GM21528 (cell line): ENCODE results near the gene OBI1.
A peak's percentile ranks its signal among the peaks of the same experiment; 100 is the strongest.

Experiments
- ATAC-seq: cut with Tn5 transposase; IDR thresholded peaks from one replicate; pipeline ENCODE4 v1.9.1; 2021; ENCODE audit warnings: mild to moderate bottlenecking, moderate library complexity; ENCODE audit not compliant: unreplicated experiment, low FRiP score

The OBI1 gene, protein sequence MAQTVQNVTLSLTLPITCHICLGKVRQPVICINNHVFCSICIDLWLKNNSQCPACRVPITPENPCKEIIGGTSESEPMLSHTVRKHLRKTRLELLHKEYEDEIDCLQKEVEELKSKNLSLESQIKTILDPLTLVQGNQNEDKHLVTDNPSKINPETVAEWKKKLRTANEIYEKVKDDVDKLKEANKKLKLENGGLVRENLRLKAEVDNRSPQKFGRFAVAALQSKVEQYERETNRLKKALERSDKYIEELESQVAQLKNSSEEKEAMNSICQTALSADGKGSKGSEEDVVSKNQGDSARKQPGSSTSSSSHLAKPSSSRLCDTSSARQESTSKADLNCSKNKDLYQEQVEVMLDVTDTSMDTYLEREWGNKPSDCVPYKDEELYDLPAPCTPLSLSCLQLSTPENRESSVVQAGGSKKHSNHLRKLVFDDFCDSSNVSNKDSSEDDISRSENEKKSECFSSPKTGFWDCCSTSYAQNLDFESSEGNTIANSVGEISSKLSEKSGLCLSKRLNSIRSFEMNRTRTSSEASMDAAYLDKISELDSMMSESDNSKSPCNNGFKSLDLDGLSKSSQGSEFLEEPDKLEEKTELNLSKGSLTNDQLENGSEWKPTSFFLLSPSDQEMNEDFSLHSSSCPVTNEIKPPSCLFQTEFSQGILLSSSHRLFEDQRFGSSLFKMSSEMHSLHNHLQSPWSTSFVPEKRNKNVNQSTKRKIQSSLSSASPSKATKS

DNA sequence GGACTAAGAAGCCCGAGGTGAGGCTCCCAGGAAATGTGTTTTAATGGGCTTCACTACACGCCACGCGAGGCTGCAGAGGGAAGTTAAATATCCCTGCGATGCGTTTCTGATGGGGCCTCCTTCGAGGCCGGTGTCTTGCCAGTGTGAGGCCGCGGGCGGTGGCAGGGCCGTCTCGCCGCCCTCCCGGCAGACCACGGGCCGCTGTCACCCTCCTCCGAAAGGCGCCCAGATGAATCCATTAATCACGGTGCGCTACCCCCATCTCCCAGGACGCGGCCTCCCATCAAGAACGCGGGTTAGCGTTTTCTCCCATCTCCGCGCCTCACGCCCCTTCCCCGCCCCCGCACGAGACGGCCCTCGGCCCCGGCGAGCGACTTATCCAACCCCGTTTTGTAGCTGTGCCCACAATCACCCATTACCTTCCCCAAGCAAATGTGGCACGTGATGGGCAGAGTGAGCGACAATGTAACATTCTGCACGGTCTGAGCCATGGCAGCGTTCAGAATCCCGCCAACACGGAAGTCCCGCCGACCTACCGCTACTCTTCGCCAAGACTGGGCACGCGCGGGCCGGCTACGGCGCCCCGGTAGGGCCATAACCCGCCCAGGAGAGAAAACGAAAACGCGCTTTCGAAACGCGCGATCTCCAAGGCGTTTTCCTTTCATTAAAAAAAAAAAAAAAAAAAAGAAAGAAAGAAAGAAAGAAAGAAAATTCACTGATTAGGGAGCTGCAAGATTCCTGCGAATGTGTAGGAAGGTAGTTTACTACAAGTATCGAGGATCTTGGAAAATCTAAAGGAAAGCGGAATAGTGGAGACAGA, at the start of gene OBI1:
Gene OBI1 (minus strand): TSS at position 526 of the 820 bp plus-strand sequence. CDS start 35 bp downstream, at position 491.
- peak; percentile 85 for ATAC-seq

DNA sequence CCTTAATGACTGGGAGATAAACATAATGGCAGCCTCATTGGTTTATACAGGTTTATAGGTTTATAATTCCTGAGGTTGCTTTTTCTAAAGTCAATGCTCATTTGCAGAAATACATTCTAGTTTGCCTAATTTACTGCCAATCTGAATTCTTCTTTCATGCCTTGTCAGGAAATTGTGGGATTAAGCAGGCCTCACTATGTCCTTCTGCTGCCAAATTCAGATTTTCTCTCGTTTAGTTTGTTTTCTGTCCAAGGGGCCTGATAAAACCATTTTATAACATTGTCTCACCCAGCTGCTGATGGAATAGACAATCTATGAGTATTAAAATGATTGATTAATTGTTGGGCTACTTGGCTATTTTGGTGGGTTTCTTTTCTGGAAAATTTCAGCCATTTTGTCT, 42.4 kb upstream of the OBI1 start:
- no peak for ATAC-seq

- no peak for ATAC-seq
Observed at GRCh38 chr13:78700121-78700910, 41.4 kb upstream of the OBI1 start.

DNA sequence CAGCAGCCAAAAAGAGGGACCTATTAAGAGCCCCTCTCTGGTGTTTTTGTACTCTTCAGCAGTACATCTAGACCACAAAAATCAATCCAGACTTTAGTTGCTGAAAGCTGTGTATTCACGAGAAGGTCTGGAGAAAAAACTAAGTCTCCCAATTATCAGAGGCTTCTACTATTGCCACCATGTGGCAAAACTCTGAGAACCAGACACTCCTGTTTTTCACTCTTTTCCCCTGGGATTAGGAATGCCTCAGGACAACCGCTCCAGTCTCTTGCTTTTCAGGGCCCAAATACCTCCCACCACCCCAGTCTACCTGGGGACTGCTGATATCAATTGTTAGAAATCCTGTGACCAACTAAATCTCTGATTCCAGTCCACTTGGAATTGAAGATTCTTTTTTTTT, 30.1 kb upstream of the OBI1 start:
- ATAC-seq, result no peak

- no peak for ATAC-seq
Observed at GRCh38 chr13:78686461-78686860, 27.5 kb upstream of the OBI1 start.

- ATAC-seq, result no peak
Observed at GRCh38 chr13:78680576-78681350, 21.8 kb upstream of the OBI1 start.

- ATAC-seq, result no peak
Observed at GRCh38 chr13:78680115-78680561, 21.2 kb upstream of the OBI1 start.

- no peak for ATAC-seq
Observed at GRCh38 chr13:78679329-78679728, 20.4 kb upstream of the OBI1 start.

DNA sequence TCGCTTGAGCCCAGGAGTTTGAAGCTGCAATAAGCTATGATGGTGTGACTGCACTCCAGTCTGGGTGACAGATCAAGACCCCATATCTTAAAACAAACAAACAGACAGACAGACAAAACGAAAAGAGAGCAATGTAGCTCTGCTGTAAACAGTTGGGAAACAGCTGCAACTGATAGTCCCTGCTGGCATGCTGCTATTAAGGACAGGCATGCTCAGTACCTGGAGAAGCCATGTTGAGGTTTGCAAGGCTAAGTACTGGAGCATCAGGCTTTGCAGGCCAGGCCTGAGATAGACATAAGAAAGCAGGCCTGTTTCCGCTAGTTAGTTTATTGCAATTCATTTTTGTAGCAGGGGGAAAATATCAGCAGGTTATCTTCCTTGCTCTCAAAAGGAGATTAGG, 16.2 kb upstream of the OBI1 start:
- no peak for ATAC-seq

DNA sequence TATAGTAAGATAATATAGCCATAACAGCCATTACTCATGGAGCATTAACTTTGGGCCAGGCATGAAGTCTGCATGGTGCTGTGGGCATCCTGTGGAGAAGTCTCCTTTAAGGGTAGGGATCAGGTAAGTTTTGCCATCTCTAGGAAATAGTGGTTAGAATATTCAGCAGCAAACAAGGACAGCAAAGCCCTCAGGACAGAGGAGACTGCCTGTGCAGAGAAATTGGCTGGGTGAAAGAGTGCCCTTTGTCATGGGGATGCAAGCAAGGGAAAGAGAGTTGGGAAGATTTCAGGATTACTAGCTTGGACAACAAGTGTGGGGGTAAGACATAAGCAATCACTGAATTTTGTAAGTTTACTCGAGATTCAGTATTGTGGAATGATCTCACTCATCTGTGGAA, 15.7 kb upstream of the OBI1 start:
- no peak for ATAC-seq

DNA sequence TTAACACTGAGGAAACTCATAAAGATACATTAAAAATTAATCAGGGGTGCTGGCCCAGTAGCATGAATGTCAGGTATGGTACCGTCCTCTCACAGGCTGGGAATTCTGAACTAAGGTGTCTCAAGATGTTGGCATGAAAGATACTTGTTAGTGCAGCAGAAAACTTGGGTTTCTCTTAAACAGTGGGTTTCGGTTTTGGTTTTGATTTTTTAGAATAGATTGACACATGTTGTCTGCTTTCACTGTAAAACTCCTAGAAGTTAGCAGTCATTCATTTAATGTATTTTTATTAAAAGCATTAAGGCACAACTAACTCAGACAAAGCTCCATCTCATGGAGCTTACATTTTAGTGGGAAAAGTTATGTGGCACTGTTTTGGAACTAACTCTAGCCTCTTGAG, 3.5 kb upstream of the OBI1 start:
- no peak for ATAC-seq

DNA sequence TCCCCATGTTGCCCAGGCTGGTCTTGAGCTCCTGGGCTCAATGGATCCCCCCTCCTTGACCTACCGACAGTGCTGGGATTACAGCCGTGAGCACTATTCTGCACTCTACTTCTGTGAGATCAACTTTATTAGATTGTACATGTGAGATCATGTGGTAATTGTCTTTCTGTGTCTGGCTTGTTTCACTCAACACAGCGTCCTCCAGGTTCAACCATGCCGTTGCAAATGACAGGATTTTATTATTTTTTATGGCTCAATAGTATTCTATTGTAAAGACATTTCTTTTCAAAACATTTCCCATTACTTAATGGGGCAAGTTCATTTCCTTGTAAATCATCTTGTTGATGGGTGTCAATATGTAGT, 1.5 kb upstream of the OBI1 start:
- ATAC-seq, result no peak

DNA sequence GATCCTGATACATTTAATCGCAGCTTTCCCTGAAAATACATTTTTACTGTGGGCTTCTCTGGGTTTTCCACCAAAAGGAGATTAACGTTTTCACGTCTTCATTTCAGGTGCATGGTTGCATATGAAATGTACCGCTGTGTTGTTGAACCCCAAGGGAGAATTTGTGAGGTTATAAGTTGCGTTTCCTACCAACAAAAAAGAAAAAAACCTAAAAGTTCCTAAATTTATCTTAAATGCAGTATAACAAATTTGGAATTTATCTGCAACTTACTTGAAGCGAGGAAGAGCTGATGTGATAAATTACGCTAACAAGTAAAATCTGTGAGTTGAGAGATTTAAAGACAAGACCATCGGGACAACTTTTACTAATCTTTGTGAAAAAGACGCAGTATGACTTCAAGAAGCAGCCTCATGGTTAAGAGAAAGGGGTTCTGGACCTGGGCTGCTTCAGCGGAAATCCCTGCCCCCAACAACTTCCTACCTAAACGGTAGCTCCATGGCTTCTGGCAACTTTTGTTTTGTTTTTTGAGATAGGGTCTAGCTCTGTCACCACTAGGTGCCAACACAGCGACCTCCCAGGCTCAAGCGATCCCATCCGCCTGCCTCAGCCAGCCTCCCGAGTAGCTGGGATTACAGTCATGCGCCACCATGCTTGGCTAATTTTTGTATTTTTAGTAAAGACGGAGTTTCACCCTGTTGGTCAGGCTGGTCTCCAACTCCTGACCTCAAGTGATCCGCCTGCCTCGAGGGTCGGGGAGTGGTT, 958 bp upstream of the OBI1 start:
- no peak for ATAC-seq

- ATAC-seq, result no peak
Observed at GRCh38 chr13:78659450-78659730, 435 bp upstream of the OBI1 start.

- ATAC-seq, result peak; percentile 30
Observed at GRCh38 chr13:78657699-78658629, 991 bp downstream of the OBI1 start.

- ATAC-seq, result no peak
Observed at GRCh38 chr13:78655906-78656305, 3.0 kb downstream of the OBI1 start.

DNA sequence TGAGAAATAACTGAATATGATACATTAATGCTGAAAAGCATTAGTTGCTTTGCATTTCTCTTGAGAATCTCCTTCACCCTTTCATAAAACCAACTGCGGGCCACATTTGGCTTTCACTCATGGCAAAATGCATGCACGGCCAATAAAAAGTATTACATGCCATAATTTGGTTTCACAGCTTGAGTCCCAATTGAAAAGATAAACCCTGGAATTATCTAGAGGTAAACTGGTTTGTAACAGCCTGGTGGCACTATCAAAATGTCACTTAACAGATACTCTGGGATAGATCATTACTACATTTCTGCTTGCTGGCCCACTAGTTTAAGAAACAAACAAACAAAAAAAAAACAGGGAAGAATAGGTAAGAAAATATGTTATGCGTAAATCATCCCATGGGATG, 3.9 kb downstream of the OBI1 start:
- ATAC-seq, result no peak

GRCh38 chr13:78652651-78653050, 6.3 kb downstream of the OBI1 start:
- ATAC-seq, result no peak
